ENCODE measurements around the gene ME3.

Gene ME3

GRCh38 chr11:86408845-86409244, 263.6 kb downstream of the ME3 start:
- Mint-ChIP-seq H3K27me3 (no peaks in the 10 kb centered on the region), H3K4me1 (ENCODE audit: low read depth) (no peaks in the 10 kb centered on the region), H3K36me3 (ENCODE audit: low read depth) (no peaks in the 10 kb centered on the region), H3K27ac (no peak overlapping the region), H3K4me3 (no peak overlapping the region), H3K9me3 (no peaks in the 10 kb centered on the region)
- no peak for DNase-seq

- no peak overlapping the region for H3K27ac Mint-ChIP-seq
- no peak for DNase-seq
- H3K9me3 Mint-ChIP-seq, result no peaks in the 10 kb centered on the region
- no peaks in the 10 kb centered on the region for H3K36me3 Mint-ChIP-seq (ENCODE audit: low read depth)
- H3K4me1 Mint-ChIP-seq (ENCODE audit: low read depth), result no peaks in the 10 kb centered on the region
- no peaks in the 10 kb centered on the region for H3K27me3 Mint-ChIP-seq
- H3K4me3 Mint-ChIP-seq, result no peak overlapping the region
These were observed 269.0 kb downstream of the ME3 start for GRCh38 chr11:86403458-86403857.

- no peak overlapping the region for H3K4me3 Mint-ChIP-seq
- DNase-seq, result no peak
- H3K27me3 Mint-ChIP-seq, result no peaks in the 10 kb centered on the region
- H3K9me3 Mint-ChIP-seq, result no peaks in the 10 kb centered on the region
- no peaks in the 10 kb centered on the region for H3K36me3 Mint-ChIP-seq (ENCODE audit: low read depth)
- no peaks in the 10 kb centered on the region for H3K4me1 Mint-ChIP-seq (ENCODE audit: low read depth)
- no peak overlapping the region for H3K27ac Mint-ChIP-seq
These were observed 274.3 kb downstream of the ME3 start for GRCh38 chr11:86398106-86398505.

GRCh38 chr11:86397351-86397750, 275.1 kb downstream of the ME3 start:
- DNase-seq, result no peak
- H3K36me3 Mint-ChIP-seq (ENCODE audit: low read depth), result no peaks in the 10 kb centered on the region
- H3K4me1 Mint-ChIP-seq (ENCODE audit: low read depth), result no peaks in the 10 kb centered on the region
- no peak overlapping the region for H3K27ac Mint-ChIP-seq
- no peaks in the 10 kb centered on the region for H3K27me3 Mint-ChIP-seq
- no peak overlapping the region for H3K4me3 Mint-ChIP-seq
- no peaks in the 10 kb centered on the region for H3K9me3 Mint-ChIP-seq

- Mint-ChIP-seq H3K4me3 (no peak overlapping the region), H3K36me3 (ENCODE audit: low read depth) (no peaks in the 10 kb centered on the region), H3K4me1 (ENCODE audit: low read depth) (no peaks in the 10 kb centered on the region), H3K27ac (no peak overlapping the region), H3K9me3 (no peaks in the 10 kb centered on the region), H3K27me3 (no peaks in the 10 kb centered on the region)
- no peak for DNase-seq
These were observed 276.0 kb downstream of the ME3 start for GRCh38 chr11:86396396-86396795.

DNA sequence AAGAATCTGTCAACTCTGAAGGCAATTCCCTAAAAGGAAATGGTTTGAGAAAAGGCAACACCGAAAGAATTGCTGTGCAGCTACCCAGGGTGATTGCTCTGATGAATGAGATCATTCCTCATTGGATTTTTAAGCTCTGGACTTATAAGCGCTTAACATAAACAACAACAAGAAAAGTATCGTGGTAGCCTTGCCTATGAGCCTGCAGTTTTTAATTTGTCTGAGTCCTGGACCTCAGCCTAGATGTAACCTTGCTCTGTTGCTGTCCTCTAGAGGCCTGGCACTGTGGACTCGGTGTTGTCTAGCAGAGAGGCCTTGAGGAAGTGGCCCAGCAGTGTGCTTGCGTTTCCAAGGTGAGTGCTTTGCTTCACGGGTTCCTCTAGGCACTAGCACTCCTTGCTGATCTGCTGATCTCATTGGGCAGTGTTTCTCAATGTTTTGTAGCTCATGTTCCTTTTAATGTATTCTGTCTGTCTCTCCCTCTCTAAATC, 277.3 kb downstream of the ME3 start:
- H3K36me3 Mint-ChIP-seq (ENCODE audit: low read depth), result no peaks in the 10 kb centered on the region

More for the DNA sequence above, 277.3 kb downstream of the ME3 start:
- Mint-ChIP-seq H3K4me3 (no peak overlapping the region), H3K4me1 (ENCODE audit: low read depth) (no peaks in the 10 kb centered on the region), H3K27me3 (no peaks in the 10 kb centered on the region), H3K27ac (no peak overlapping the region), H3K9me3 (no peaks in the 10 kb centered on the region)
- DNase-seq, result no peak
